ENCODE measurements around the gene SNX2. TPM values are rescaled to one million over a fixed set of nuclear protein-coding genes. Genes with fewer than 3 reads are reported as not detected.
"Not testable (repeated sequence)": the region's sequence is repeated elsewhere in the genome, so short reads cannot be mapped to it uniquely, and the experiment has no call there.

Gene SNX2
- total RNA-seq, 2 donors from 2014 or later, result 52.4 to 57.4 TPM

DNA sequence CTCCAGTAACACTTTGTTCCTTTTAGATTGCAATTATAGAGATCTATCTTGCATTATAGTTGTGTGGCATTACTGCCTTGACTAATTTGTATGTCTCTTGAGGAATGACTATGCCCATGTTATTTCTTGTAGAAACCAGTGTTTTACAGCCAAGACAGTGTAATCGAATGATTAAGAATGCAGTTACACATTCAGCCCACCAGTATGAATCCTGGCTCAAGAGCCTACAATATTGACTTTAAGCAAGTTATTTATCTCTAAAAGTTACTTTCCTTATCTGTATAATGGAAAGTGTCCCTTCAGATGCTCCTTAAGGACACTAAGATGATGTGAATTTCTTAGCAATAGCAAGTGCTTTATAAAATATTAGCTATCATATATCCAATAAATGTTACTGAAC is 60.8 kb downstream of the SNX2 start:
- ATAC-seq, result no peak
- Mint-ChIP-seq H3K27me3 (no peaks in the 10 kb centered on the region), H3K4me1 (peaks cover 5% of the 10 kb centered on the region), H3K36me3 (ENCODE audit: low read depth) (no peaks in the 10 kb centered on the region), H3K27ac (no peak overlapping the region), H3K4me3 (no peak overlapping the region)
- no peak for DNase-seq
- H3K9me3 ChIP-seq (ENCODE audit: control insufficient read depth, low read length, poor library complexity, severe bottlenecking), result no peaks in the 10 kb centered on the region

DNA sequence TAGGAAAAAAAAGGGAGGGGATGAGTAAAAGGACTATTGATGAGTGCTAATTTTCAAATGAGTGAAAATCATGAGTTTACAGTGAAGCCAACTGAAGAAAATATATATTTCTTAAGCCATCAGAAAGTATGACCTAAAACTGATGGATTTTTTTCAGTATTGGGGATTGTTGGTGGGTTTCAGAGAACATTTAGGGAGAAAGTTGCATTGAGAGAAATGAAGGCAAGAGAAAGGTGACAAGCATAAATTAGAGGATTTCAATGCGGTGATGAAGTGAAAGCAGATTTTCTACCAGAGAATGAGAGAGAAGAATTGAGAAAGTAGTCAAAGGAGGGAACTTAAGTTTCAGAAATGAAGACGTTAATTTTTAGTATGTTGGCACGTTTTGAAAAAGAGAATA is 62.1 kb downstream of the SNX2 start:
- H3K27me3 Mint-ChIP-seq, result no peaks in the 10 kb centered on the region
- H3K4me3 Mint-ChIP-seq, result no peak overlapping the region
- no peak overlapping the region for H3K27ac Mint-ChIP-seq
- ATAC-seq, result no peak
- no peaks in the 10 kb centered on the region for H3K9me3 ChIP-seq (ENCODE audit: control insufficient read depth, low read length, poor library complexity, severe bottlenecking)
- H3K36me3 Mint-ChIP-seq (ENCODE audit: low read depth), result no peaks in the 10 kb centered on the region
- no peak for DNase-seq
- H3K4me1 Mint-ChIP-seq, result peaks cover 5% of the 10 kb centered on the region

DNA sequence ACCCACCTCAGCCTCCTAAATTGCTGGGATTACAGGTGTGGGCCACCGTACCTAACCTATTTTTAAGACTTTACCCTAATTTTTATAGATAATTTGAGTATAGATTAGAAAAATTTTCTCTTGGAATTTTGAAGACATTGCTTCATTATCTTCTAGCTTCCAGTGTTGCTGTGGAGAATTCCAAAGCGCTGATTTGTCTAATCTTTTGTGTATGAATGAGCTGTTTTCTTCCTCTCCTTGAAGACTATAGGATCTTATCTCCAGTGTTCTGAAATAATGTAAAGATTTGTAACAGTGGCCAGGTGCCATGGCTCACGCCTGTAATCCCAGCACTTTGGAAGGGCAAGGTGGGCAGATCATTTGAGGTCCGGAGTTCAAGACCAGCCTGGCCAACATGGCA is 64.9 kb downstream of the SNX2 start:
- Mint-ChIP-seq H3K27me3 (no peaks in the 10 kb centered on the region), H3K4me3 (no peak overlapping the region), H3K27ac (no peak overlapping the region), H3K36me3 (ENCODE audit: low read depth) (no peaks in the 10 kb centered on the region), H3K4me1 (peaks cover 11% of the 10 kb centered on the region)
- no peaks in the 10 kb centered on the region for H3K9me3 ChIP-seq (ENCODE audit: control insufficient read depth, low read length, poor library complexity, severe bottlenecking)
- no peak for DNase-seq
- ATAC-seq, result no peak

- ATAC-seq, result no peak
- DNase-seq, result no peak
- H3K4me3 Mint-ChIP-seq, result peak overlapping the region; percentile 39
- no peaks in the 10 kb centered on the region for H3K36me3 Mint-ChIP-seq (ENCODE audit: low read depth)
- no peaks in the 10 kb centered on the region for H3K9me3 ChIP-seq (ENCODE audit: control insufficient read depth, low read length, poor library complexity, severe bottlenecking)
- peaks cover 19% of the 10 kb centered on the region for H3K4me1 Mint-ChIP-seq
- no peak overlapping the region for H3K27ac Mint-ChIP-seq
- H3K27me3 Mint-ChIP-seq, result no peaks in the 10 kb centered on the region
Measured at GRCh38 chr5:122842016-122842580, 67.2 kb downstream of the SNX2 start.

DNA sequence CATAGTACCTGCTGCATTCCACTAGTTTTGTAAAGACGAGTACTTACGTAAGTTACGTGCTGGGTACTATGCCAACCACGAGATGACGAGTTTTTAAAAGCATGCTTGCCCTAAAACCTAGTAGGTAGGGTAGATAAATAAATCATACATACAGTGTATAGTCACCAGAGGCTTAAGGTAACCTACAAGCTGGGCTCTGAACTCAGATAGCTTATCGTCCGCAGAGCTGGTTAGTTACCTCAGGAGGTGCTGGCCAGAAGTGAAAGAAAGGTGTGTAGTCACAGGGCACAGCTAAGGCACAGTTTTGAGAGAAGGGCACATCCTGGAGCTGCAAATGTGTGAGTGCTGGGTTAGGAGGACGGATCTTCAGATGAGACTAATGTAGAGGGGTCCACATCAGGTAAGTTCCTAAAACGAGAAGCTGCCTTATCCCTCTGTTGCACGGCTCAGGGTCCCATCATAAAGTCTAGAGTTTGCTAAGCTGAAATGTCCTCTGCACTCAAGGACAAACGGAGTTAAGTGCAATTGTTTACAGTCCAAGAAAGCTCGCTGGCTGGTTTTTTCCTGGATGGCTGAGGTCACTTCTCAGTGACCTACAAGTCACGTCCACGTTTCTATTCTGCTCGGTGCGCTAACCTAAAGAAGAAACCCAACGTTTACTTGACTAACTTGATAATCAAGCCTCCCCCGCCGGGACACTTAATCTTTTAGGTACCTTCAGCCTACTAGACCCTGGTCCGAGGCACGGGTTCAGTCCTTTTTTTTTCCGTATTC is 69.4 kb downstream of the SNX2 start:
- no peaks in the 10 kb centered on the region for H3K9me3 ChIP-seq (ENCODE audit: control insufficient read depth, low read length, poor library complexity, severe bottlenecking)
- Mint-ChIP-seq H3K27ac (peak overlapping the region; percentile 69), H3K36me3 (ENCODE audit: low read depth) (no peaks in the 10 kb centered on the region), H3K4me1 (peaks cover 19% of the 10 kb centered on the region), H3K4me3 (peak overlapping the region; percentile 90), H3K27me3 (no peaks in the 10 kb centered on the region)
- ATAC-seq, result no peak
- DNase-seq, result no peak

DNA sequence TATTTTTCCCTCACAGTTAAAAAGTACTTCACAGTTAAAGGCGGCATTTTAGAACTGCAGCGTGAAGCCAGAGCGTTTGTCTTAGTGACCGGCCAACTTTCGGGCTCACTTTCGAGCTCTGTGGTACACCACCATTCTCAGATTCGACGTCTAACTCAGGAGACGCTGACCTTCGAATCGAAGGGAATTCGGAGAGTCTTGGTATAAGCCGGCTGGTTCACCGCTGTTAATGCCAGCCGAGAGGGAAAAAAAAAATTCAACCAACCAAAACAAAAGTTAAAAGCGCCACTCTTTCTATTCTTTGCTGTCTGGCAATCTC is 70.0 kb downstream of the SNX2 start:
- no peaks in the 10 kb centered on the region for H3K9me3 ChIP-seq (ENCODE audit: control insufficient read depth, low read length, poor library complexity, severe bottlenecking)
- no peak for DNase-seq
- ATAC-seq, result no peak
- H3K4me1 Mint-ChIP-seq, result peaks cover 23% of the 10 kb centered on the region
- H3K27me3 Mint-ChIP-seq, result no peaks in the 10 kb centered on the region
- H3K4me3 Mint-ChIP-seq, result peak overlapping the region; percentile 90
- H3K27ac Mint-ChIP-seq, result peak overlapping the region; percentile 69
- no peaks in the 10 kb centered on the region for H3K36me3 Mint-ChIP-seq (ENCODE audit: low read depth)

- Mint-ChIP-seq H3K27ac (peak within 1 kb of the TSS; percentile 84), H3K4me3 (peak within 1 kb of the TSS; percentile 90), H3K27me3 (no peaks in the 10 kb centered on the region), H3K4me1 (peaks cover 26% of the 10 kb centered on the region), H3K36me3 (ENCODE audit: low read depth) (no peaks in the 10 kb centered on the region)
- H3K9me3 ChIP-seq (ENCODE audit: control insufficient read depth, low read length, poor library complexity, severe bottlenecking), result no peaks in the 10 kb centered on the region
- ATAC-seq, result peak; percentile 88
- peak; percentile 48 to 65 (median 61) for DNase-seq
Measured at GRCh38 chr5:122845229-122846050, 70.6 kb downstream of the SNX2 start, which contains the start of gene SNX24. Gene SNX24, plus strand, starts transcription at chr5:122845613. Its CDS starts 21 bp downstream, at chr5:122845634.

- no peaks in the 10 kb centered on the region for H3K36me3 Mint-ChIP-seq (ENCODE audit: low read depth)
- no peak for ATAC-seq
- peak overlapping the region; percentile 86 for H3K4me3 Mint-ChIP-seq
- H3K9me3 ChIP-seq (ENCODE audit: control insufficient read depth, low read length, poor library complexity, severe bottlenecking), result no peaks in the 10 kb centered on the region
- no peak for DNase-seq
- peaks cover 27% of the 10 kb centered on the region for H3K4me1 Mint-ChIP-seq
- no peaks in the 10 kb centered on the region for H3K27me3 Mint-ChIP-seq
- peak overlapping the region; percentile 84 for H3K27ac Mint-ChIP-seq
Measured at GRCh38 chr5:122846051-122846550, 71.2 kb downstream of the SNX2 start.

DNA sequence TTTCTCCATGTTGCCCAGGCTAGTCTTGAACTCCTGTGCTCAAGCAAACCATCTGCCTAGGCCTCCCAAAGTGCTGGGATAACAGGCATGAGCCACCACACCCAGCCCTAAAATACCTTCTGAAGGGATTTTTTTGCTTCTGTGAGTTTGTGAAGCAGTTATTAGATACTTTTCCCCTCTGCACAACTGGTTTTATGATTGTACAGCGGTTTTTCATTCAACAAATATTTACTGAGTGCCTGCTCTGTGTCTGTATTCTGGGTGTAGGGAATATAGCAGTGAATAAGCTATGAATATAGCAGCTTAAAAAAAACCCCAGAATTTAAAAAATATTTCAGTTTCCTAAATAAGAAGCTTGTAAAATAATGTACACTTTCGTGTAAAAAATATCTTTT is 72.8 kb downstream of the SNX2 start:
- peaks cover 27% of the 10 kb centered on the region for H3K4me1 Mint-ChIP-seq
- no peaks in the 10 kb centered on the region for H3K36me3 Mint-ChIP-seq (ENCODE audit: low read depth)
- DNase-seq (no peak), ATAC-seq (no peak)
- no peak overlapping the region for H3K4me3 Mint-ChIP-seq
- peak overlapping the region; percentile 84 for H3K27ac Mint-ChIP-seq
- H3K27me3 Mint-ChIP-seq, result no peaks in the 10 kb centered on the region
- no peaks in the 10 kb centered on the region for H3K9me3 ChIP-seq (ENCODE audit: control insufficient read depth, low read length, poor library complexity, severe bottlenecking)

DNA sequence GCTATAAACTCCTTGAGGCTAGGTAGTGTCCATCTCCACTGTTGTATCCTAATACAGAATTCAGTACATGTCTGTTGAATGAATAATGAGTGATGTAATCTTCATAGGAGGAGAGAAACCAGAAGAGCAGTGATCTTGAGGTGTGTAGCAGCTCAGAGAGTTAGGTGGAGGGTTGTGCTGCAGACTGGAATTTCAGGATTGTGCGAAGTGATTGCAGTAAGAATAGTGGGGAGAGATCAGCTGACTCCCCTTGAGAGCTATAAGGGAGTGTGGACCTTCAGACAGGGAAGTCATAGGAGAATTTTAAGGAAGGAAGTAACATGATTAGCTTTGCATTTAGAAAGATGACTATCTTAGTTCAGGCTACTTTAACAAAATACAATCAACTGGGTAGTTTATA is 74.9 kb downstream of the SNX2 start:
- H3K4me1 Mint-ChIP-seq, result peaks cover 18% of the 10 kb centered on the region
- H3K9me3 ChIP-seq (ENCODE audit: control insufficient read depth, low read length, poor library complexity, severe bottlenecking), result no peaks in the 10 kb centered on the region
- H3K36me3 Mint-ChIP-seq (ENCODE audit: low read depth), result no peaks in the 10 kb centered on the region
- ATAC-seq (no peak), DNase-seq (no peak)
- no peak overlapping the region for H3K4me3 Mint-ChIP-seq
- H3K27ac Mint-ChIP-seq, result peak overlapping the region; percentile 27
- H3K27me3 Mint-ChIP-seq, result no peaks in the 10 kb centered on the region

DNA sequence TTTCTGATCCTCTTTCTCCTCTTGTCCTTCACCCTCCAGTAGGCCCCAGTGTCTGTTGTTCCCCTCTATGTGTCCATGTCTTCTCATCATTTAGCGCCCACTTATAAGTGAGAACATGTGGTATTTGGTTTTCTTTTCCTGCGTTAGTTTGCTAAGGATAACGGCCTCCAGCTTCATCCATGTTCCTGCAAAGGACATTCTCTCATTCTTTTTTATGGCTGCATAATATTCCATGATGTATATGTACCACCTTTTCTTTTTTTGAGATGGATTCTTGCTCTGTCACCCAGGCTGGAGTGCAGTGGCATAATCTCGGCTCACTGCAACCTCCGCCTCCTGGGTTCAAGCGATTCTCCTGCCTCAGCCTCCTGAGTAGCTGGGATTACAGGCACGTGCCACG is 82.7 kb downstream of the SNX2 start:
- ATAC-seq, DNase-seq, H3K4me3 Mint-ChIP-seq: not testable (repeated sequence)

DNA sequence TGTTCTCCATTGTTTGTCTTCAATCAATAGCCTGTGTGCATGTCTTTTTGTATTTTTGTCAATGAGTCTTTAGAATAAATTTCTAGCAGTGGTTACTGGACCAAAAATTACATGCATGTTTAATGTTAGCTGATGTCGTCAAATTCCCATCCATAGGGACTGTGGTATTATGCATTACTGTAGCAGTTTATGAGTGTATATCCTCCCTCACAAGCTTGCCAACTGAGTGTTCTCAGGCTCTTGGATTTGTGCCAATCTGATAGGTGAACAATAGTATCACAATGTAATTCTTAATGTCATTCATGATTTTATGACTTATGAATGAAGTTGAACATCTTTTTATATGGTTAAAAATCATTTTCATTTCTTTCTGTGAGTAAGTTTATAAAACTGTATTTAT is 83.6 kb downstream of the SNX2 start:
- DNase-seq (no peak), ATAC-seq (no peak)
- H3K27ac Mint-ChIP-seq, result no peak overlapping the region
- H3K4me1 Mint-ChIP-seq, result peaks cover 2% of the 10 kb centered on the region
- no peaks in the 10 kb centered on the region for H3K27me3 Mint-ChIP-seq
- H3K4me3 Mint-ChIP-seq, result no peak overlapping the region
- H3K9me3 ChIP-seq (ENCODE audit: control insufficient read depth, low read length, poor library complexity, severe bottlenecking), result no peaks in the 10 kb centered on the region
- peaks cover 2% of the 10 kb centered on the region for H3K36me3 Mint-ChIP-seq (ENCODE audit: low read depth)

More for the DNA sequence above, 82.7 kb downstream of the SNX2 start:
- H3K4me1 Mint-ChIP-seq; H3K27ac Mint-ChIP-seq; H3K27me3 Mint-ChIP-seq; H3K36me3 Mint-ChIP-seq (ENCODE audit: low read depth); H3K9me3 ChIP-seq (ENCODE audit: control insufficient read depth, low read length, poor library complexity, severe bottlenecking): not testable (repeated sequence)

GRCh38 chr5:122863240-122863639 is 88.4 kb downstream of the SNX2 start:
- Mint-ChIP-seq H3K27me3 (no peaks in the 10 kb centered on the region), H3K36me3 (ENCODE audit: low read depth) (peaks cover 2% of the 10 kb centered on the region), H3K4me1 (peaks cover 9% of the 10 kb centered on the region), H3K27ac (no peak overlapping the region), H3K4me3 (no peak overlapping the region)
- no peak for DNase-seq
- no peaks in the 10 kb centered on the region for H3K9me3 ChIP-seq (ENCODE audit: control insufficient read depth, low read length, poor library complexity, severe bottlenecking)
- ATAC-seq, result no peak
